HG02970 (cell line): ENCODE results near the gene CLDN1.
A peak's percentile ranks its signal among the peaks of the same experiment; 100 is the strongest.

Experiments
- ATAC-seq: cut with Tn5 transposase; IDR thresholded peaks from one replicate; pipeline ENCODE4 v1.9.1; 2021; ENCODE audit warnings: mild to moderate bottlenecking, moderate library complexity, moderate number of reproducible peaks; ENCODE audit not compliant: unreplicated experiment, low FRiP score

The CLDN1 gene

GRCh38 chr3:190321789-190322603 is at the start of gene CLDN1:
Gene CLDN1, minus strand, starts transcription at chr3:190322446. Its CDS starts 240 bp downstream, at chr3:190322206.
- ATAC-seq, result peak; percentile 95

GRCh38 chr3:190371152-190371551 is 48.9 kb upstream of the CLDN1 start:
- ATAC-seq, result no peak

GRCh38 chr3:190370369-190370768 is 48.1 kb upstream of the CLDN1 start:
- no peak for ATAC-seq

- no peak for ATAC-seq
Observed at GRCh38 chr3:190369668-190370295, 47.5 kb upstream of the CLDN1 start.

- no peak for ATAC-seq
Observed at GRCh38 chr3:190368881-190369280, 46.6 kb upstream of the CLDN1 start.

GRCh38 chr3:190366133-190366532 is 43.9 kb upstream of the CLDN1 start:
- ATAC-seq, result no peak

- no peak for ATAC-seq
Observed at GRCh38 chr3:190362258-190362657, 40.0 kb upstream of the CLDN1 start.

- no peak for ATAC-seq
Observed at GRCh38 chr3:190361791-190362190, 39.5 kb upstream of the CLDN1 start.

GRCh38 chr3:190360228-190360627 is 38.0 kb upstream of the CLDN1 start:
- no peak for ATAC-seq

- no peak for ATAC-seq
Observed at GRCh38 chr3:190359813-190360212, 37.6 kb upstream of the CLDN1 start.

- ATAC-seq, result no peak
Observed at GRCh38 chr3:190357468-190357867, 35.2 kb upstream of the CLDN1 start.

- ATAC-seq, result no peak
Observed at GRCh38 chr3:190356246-190356645, 34.0 kb upstream of the CLDN1 start.

- no peak for ATAC-seq
Observed at GRCh38 chr3:190352861-190353457, 30.7 kb upstream of the CLDN1 start.

- no peak for ATAC-seq
Observed at GRCh38 chr3:190346541-190346940, 24.3 kb upstream of the CLDN1 start.

GRCh38 chr3:190345878-190346277 is 23.6 kb upstream of the CLDN1 start:
- no peak for ATAC-seq

GRCh38 chr3:190345027-190345821 is 23.0 kb upstream of the CLDN1 start:
- ATAC-seq, result no peak

GRCh38 chr3:190340071-190340470 is 17.8 kb upstream of the CLDN1 start:
- no peak for ATAC-seq

GRCh38 chr3:190339130-190339529 is 16.9 kb upstream of the CLDN1 start:
- ATAC-seq, result peak; percentile 57

GRCh38 chr3:190338717-190339116 is 16.5 kb upstream of the CLDN1 start:
- no peak for ATAC-seq

- ATAC-seq, result no peak
Observed at GRCh38 chr3:190337301-190337700, 15.1 kb upstream of the CLDN1 start.
